Measurements from ENCODE around the gene TIMM50.
A peak's percentile ranks its signal among the peaks of the same experiment; 100 is the strongest.
"Not testable (repeated sequence)": the region's sequence is repeated elsewhere in the genome, so short reads cannot be mapped to it uniquely, and the experiment has no call there.

The TIMM50 gene

DNA sequence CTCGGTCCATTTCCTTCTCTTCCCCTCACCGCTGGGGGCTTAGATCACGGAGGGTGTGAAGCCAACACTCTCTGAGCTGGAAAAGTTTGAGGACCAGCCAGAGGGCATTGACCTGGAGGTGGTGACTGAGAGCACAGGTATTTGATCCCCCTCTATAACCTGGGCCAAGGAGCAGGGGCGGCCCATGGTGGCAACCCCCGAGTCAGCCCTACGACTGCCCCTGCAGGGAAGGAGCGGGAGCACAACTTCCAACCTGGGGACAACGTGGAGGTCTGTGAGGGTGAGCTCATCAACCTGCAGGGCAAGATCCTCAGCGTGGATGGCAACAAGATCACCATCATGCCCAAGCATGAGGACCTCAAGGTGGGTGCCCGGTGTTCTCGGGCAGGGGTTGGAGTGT, 11.6 kb upstream of the TIMM50 start:
- H3K4me3 ChIP-seq (ENCODE audit: low read depth, low read length) = no peak overlapping the region

DNA sequence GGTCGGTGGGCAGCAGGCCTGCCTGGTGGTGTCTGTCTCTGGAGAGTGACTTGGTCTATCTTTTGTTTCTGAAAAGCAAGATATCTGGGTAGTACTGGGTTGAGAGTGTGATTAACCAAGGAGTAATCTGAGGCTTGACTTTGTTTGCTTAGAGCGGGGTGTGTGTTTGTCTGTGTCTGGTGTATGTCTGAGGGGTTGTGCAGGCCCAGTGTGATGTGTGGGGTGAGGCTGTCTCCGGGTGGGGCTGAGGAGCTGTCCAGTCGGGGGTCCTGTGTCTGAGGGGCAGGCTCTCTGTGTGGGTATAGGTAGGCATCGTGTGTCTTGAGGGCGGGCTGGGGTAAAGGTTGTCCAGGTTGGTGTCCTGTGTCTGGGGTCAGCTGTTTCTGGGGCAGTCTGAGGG, 11.1 kb upstream of the TIMM50 start:
- H3K4me3 ChIP-seq (ENCODE audit: low read depth, low read length) = no peak overlapping the region

DNA sequence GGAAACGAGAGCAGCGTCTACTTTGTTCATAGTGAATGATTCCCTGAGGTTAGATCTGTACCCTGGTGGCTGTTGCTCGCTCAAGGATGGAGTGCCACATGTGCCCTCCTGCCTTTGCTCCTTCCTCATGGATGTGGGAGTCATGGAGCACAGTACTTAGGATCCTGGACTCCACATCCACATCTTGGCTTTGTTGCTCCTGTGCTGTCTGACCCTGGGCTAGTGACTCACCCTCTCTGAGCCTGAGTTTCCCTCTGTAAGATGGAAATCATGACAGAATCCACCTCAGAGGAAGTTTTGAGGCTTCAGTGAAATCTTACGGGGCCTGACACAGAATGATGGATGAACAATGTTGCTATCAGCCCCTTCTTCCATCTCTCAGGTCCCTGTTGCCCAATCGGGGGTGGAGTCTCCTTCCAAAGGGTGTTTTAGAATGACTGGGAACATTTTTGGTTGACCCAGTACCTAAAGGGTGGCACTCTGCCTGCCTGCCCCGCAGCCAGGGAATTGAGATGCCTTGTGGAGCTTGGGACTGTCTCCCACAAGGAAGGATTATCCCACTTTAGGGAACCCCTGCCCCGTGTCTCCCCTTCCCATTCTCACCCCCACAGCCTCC, 9.8 kb upstream of the TIMM50 start:
- H3K4me3 ChIP-seq (ENCODE audit: low read depth, low read length) = no peak overlapping the region

DNA sequence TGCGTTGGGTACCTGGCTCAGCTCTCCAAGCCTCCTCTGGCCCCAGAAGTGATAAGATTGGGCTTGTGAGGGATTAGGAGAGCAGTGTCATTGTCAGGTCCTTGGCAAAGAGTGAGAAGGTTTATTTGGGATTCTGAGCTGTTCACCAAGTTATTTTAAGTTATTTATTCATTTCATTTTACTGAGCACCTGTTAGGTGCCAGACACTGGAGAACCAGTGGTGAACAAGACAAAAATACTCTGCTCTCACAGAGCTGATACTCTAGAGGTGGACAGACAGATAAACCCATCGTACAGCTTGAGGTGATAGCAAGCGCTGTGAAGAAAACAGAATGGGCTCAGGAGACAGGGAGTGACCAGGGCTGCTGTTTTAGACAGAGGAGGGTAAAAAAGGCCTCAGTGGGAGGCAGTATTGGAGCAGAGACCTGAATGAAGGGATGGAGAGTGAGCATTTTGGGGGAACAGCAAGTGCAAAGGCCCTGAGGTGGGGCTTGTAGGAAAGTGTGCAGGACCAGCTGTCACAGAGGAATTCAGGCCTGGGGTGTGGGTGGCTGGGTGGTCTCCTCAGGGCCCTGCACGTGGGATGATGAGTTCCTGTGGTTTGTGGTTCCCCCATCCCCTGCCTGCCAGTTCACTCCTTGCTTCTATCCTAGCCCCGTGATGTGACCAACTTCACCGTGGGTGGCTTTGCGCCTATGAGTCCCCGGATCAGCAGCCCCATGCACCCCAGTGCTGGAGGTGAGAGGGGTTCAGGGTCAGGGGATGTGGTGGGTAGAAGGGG, 8.7 kb upstream of the TIMM50 start:
- no peak overlapping the region for H3K4me3 ChIP-seq (ENCODE audit: low read depth, low read length)

DNA sequence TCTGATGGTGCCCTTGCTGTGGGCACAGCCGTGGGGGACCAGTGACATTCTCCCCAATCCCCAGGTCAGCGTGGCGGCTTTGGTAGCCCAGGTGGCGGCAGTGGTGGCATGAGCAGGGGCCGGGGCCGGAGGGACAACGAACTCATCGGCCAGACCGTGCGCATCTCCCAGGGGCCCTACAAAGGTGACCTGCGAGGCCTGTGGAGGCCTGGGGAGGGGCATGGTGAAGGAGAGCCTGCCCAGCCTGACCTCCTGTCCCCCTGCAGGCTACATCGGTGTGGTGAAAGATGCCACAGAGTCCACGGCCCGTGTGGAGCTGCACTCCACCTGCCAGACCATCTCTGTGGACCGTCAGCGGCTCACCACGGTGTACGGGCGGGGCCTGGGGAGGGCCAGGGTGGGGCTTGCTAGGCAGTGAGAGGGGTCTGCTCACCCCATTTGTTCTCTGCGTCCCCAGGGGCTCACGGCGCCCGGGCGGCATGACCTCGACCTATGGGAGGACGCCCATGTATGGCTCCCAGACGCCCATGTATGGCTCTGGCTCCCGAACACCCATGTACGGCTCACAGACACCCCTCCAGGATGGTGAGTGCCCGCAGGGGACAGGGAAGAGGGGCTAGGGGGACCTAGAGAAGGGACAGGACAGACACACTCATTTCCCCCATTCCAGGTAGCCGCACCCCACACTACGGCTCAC, 7.7 kb upstream of the TIMM50 start:
- no peak overlapping the region for H3K4me3 ChIP-seq (ENCODE audit: low read depth, low read length)

DNA sequence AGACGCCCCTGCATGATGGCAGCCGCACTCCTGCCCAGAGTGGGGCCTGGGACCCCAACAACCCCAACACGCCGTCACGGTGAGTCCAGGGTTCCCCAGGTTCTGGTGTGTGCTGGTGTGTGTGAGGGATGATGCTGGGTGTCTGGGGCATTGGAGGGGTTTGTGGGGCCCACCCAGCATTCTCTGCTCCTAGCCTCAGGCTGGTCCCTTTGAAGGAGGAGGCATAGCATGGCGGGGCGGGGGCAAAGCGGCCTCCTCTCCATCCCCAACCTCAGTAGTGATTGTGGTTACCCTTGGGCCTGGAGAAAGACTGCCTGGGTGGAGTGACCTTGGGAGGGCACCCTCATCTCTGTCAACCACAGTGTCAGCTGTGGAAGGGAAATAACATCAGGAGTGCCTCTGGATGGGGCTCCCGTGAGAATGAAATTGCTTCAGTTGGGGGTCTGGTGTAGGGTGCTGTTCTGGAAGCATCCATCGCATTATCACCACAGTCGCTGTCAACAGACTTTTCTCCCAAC, 7.1 kb upstream of the TIMM50 start:
- H3K4me3 ChIP-seq (ENCODE audit: low read depth, low read length) = no peak overlapping the region

DNA sequence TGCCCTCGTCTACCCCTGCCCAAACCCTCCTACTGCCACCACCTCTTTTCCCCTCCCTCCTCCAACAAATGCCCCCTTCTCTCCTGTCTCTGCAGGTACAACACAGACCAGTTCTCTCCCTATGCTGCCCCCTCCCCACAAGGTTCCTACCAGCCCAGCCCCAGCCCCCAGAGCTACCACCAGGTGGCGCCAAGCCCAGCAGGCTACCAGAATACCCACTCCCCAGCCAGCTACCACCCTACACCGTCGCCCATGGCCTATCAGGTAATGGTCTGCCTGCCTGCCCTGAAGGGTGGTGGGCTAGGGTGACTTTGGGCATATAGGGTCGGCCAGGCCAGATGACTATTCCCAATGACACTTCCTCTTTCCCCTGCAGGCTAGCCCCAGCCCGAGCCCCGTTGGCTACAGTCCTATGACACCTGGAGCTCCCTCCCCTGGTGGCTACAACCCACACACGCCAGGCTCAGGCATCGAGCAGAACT, 6.5 kb upstream of the TIMM50 start:
- H3K4me3 ChIP-seq (ENCODE audit: low read depth, low read length) = no peak overlapping the region

DNA sequence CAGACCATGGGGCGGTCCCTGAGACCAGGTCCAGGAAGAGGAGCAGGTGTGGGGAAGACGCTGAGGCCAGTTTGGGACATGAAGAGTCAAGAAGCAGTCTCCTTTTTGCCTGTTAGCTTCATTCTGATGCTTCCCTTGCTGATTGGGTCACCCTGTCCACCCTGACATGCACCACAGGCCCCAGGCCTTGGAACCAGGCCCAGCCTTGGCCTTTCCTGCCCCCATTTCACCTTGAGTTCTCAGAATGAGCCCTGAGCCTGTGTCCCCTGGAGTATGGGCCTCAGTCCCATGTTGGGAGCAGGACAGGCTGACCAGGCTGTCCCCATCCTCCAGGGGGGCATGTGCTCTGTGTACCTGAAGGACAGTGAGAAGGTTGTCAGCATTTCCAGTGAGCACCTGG, 4.9 kb upstream of the TIMM50 start:
- H3K4me3 ChIP-seq (ENCODE audit: low read depth, low read length) = no peak overlapping the region

DNA sequence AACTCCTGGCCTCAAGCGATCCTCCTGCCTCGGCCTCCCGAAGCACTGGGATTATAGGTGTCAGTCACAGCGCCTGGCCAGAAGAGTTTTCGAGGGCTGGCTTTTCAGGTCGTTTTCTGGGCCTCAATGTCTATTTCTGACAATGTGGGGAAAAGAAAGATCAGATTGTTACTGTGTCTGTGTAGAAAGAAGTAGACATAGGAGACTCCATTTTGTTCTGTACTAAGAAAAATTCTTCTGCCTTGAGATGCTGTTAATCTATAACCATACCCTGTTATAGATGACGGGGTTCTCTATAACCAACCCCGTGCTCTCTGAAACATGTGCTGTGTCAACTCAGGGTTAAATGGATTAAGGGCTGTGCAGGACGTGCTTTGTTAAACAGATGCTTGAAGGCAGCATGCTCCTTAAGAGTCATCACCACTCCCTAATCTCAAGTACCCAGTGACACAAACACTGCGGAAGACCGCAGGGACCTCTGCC, 1.3 kb upstream of the TIMM50 start:
- H3K4me3 ChIP-seq (ENCODE audit: low read depth, low read length) = not testable (repeated sequence)

DNA sequence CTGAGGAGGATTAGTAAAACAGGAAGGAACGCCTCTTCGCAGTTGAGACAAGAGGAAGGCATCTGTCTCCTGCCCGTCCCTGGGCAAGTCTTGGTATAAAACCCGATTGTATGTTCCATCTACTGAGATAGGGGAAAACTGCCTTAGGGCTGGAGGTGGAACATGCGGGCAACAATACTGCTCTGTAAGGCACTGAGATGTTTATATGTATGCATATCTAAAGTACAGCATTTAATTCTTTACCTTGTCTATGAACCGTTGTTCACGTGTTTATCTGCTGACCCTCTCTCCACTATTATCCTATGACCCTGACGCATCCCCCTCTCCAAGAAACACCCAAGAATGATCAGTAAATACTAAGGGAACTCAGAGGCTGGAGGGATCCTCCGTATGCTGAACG, 722 bp upstream of the TIMM50 start:
- no peak overlapping the region for H3K4me3 ChIP-seq (ENCODE audit: low read depth, low read length)

DNA sequence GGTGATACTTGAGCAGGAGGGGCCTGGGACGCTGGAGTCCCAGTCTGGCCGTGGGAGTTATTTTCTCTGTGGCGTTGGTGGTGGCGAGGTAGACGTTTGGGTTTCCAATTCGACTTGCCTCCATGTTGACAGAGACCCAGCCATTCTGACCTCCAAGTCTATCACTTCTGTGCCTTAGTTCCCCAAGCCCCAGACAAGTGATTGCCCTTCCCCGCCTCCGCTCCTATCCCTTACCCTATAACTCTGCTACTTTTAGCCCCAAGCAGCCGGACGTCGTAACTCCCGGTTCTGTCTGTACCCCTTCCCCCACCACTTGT, 549 bp downstream of the TIMM50 start:
- H3K4me3 ChIP-seq (ENCODE audit: low read depth, low read length) = peak overlapping the region; percentile 97

DNA sequence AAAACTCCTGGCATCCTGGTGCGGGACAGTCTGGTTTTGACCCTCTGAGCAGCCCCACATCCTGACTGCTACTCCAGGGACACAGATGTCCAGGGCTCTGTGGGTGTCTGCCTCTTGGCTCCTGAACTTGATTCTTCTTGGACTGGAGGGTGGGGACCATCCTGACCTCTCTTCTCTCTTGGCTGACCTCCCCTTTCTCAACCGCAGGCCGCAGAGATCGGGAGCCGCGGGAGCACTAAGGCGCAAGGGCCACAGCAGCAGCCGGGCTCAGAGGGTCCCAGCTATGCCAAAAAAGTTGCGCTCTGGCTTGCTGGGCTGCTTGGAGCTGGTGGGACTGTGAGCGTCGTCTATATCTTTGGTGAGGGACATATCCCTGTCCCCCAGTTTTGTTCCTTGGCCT, 1.0 kb downstream of the TIMM50 start:
- H3K4me3 ChIP-seq (ENCODE audit: low read depth, low read length) = peak overlapping the region; percentile 97

DNA sequence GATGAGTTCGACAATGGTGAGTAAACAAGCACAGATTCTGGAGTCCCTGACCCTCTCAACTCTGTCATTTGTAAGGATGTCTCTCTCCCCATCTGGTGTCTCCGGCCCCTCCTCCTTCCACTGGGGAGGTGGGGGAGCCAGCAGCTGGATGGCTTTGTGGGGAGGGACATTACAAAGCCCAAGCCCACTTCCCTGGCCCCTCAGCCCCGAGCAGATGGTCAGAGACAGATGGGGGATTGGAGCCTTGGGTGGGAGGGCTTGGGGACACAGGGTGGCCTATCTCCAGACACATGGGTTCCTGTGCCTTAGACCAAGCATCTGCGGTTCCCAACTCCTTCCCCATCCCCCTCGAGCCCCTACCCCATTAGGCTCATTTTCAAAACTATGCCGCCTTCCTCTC, 2.5 kb downstream of the TIMM50 start:
- H3K4me3 ChIP-seq (ENCODE audit: low read depth, low read length) = no peak overlapping the region

DNA sequence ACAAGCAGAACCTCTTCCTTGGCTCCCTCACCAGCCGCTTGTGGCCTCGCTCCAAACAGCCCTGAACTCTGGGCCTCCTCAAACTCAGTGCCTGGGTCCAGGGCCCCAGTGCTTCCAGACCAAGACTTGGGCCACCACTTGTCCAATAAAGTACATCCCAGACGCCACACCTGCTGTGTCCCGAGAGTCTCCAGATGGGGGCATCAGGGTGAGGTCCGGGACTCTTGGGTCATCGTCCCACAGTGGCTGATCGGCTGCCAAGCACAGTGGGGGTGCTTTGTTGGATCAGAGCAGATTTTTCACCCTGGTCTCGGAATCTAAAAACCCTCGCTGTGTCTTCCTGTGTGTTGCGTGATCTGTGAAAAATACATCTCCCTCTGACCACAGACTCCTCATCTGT, 9.1 kb downstream of the TIMM50 start:
- no peak overlapping the region for H3K4me3 ChIP-seq (ENCODE audit: low read depth, low read length)

DNA sequence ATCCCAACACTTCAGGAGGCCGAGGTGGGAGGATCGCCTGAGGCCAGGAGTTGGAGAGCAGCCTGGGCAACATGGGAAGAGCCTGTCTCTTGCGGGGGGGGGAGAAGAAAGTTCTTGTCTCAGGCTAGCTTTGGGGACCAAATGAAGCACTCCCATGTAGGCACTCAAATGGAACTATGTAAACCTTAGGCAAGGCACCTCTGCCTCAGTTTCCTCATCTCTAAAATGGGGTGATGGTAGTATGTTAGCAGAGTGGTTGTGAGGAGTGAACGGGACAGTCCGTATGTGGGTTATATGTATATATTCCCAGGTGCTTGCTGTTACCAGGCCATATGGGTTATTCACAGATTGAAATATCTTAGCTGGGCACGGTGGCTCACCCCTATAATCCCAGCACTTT, 11.6 kb downstream of the TIMM50 start:
- no peak overlapping the region for H3K4me3 ChIP-seq (ENCODE audit: low read depth, low read length)

DNA sequence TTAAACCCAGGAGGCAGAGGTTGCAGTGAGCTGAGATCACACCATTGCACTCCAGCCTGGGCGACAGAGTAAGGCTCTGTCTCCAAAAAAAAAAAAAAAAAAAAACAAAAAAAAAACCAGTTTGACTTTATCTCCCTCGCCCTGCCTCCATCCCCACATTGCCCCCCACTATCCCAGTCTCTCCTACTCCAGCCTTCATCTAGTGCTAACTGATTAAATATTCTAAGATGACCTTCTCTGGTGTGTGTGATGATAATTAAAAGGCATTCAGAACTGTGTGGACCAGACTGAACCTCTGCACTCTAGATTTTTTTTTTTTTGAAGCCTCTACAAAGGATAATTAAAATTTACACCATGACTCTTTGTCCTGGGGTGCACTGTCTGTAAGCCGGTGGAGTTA, 12.2 kb downstream of the TIMM50 start:
- H3K4me3 ChIP-seq (ENCODE audit: low read depth, low read length) = no peak overlapping the region

DNA sequence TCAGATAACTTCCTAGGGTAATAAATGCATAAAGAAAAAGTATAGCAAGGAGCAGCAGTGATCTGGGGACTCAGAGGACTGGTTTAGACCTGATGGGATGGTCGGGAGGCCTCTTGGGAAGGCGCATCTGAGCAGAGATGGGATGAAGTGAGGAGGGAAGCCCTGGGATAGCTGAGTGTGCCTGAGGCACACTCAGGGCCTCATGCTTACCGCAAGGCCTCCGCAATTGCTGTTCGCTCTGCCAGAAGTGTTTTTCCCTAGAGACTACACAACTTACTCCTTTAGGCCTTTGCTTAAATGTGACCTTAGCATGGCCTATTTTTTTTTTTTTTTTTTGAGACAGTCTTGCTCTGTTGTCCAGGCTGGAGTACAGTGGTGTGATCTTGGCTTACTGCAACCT, 14.0 kb downstream of the TIMM50 start:
- H3K4me3 ChIP-seq (ENCODE audit: low read depth, low read length) = no peak overlapping the region

DNA sequence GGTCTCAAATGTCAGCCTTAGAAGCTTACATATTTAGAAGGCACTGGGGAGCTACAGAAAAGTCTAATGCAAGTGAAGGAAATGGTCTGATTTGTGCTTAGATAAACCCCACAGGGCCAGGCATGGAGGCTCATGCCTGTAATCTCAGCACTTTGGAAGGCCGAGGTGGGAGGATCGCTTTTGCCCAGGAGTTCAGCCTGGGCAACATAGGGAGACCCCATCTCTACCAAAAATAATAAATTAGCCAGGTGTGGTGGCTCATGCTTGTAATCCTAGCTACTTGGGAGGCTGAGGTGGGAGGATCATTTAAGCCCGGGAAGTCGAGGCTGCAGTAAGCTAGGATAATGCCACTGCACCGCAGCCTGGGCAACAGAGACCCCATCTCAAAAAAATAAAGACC, 15.4 kb downstream of the TIMM50 start:
- no peak overlapping the region for H3K4me3 ChIP-seq (ENCODE audit: low read depth, low read length)

DNA sequence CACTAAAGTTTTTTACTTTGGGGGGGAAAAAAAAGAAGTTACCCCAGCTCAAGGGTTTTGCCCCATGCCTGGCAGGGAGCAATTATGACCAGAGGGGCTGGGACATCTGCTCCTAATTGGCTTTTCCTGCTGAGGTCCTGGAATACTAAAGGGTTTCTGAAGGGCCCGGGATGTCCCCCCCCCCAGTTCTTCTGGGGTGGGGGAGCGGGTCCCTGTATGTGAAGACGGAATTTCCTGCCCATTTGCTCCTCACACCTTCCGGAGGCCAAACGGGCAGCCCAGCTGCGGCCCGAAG, 17.0 kb downstream of the TIMM50 start:
- H3K4me3 ChIP-seq (ENCODE audit: low read depth, low read length) = peak overlapping the region; percentile 9

DNA sequence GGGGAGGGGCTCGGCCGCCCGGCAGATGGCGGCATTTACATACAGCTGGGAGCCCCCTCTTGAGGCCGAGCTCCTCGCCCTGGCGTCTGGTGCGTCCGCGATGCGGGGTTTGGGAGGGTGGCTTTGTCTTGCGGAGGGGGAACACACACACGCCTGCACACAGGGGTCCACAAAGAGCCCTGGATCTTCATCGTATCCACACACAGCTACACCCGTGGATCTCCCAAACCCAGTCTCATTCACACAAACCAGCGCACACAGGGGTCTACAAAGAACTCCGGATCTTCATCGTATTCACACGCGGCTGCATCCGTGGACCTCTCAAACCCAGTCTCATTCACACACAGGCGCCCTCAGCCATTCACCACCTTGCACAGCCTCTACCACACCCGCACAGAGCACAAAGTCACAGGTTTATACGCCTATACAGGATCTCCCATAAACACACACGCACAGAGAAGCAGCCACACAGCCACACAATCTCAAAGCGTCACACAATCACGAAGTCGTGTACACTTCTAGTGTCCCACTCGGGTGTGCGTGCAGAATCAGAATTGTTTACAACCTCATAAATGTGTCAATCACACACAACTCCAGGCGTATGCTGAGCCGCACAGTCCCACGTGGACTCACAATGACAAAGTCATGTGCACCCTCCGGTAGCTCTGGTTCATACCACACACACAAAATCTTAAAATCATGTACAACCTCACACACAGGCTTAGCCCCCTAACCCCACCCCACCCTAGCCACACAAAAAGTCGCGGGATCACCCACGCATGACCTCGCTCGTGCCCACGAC, 17.6 kb downstream of the TIMM50 start:
- H3K4me3 ChIP-seq (ENCODE audit: low read depth, low read length) = peak overlapping the region; percentile 9
